GM23338 (cell line): ENCODE results near the gene B4GAT1. TPM values are rescaled to one million over a fixed set of nuclear protein-coding genes. Genes with fewer than 3 reads are reported as not detected.

Experiments used
- ATAC-seq: fragments of 200-7000 bp; cut with Tn5 transposase; 3 replicates; pipeline ENCODE4 v1.9.1; 2020
- DNase-seq: peaks from one replicate; pipeline ENCODE4 v3.0.0-alpha.2; 2015; ENCODE audit warnings: low spot score
- H2AFZ ChIP-seq: fragments of 200-600 bp; sonication (generic); 2 replicates; pipeline ENCODE4 v1.8.0; 2016; ENCODE audit warnings: antibody characterized with exemption, mild to moderate bottlenecking, moderate library complexity
- H3F3A ChIP-seq: fragments of 200-600 bp; sonication (generic); replicated peaks from 2 replicates; pipeline ENCODE4 v1.8.0; 2017; ENCODE audit warnings: antibody characterized with exemption, mixed run types, low read depth
- H3K27ac ChIP-seq: fragments of 200-600 bp; sonication (generic); 2 replicates; pipeline ENCODE4 v1.6.1; 2016; ENCODE audit warnings: low read depth
- H3K27me3 ChIP-seq: fragments of 200-600 bp; sonication (generic); 2 replicates; pipeline ENCODE4 v1.8.0; 2016; ENCODE audit warnings: mild to moderate bottlenecking, mixed run types, moderate library complexity; ENCODE audit not compliant: insufficient read depth
- H3K36me3 ChIP-seq: fragments of 200-600 bp; sonication (generic); 2 replicates; pipeline ENCODE4 v1.8.0; 2016; ENCODE audit warnings: mild to moderate bottlenecking; ENCODE audit not compliant: insufficient read depth
- H3K4me1 ChIP-seq: fragments of 200-600 bp; sonication (generic); 2 replicates; pipeline ENCODE4 v1.8.0; 2016; ENCODE audit warnings: mild to moderate bottlenecking, moderate library complexity; ENCODE audit not compliant: insufficient read depth
- H3K4me2 ChIP-seq: fragments of 200-600 bp; sonication (generic); 2 replicates; pipeline ENCODE4 v1.7.1; 2017; ENCODE audit warnings: mixed run types
- H3K4me3 ChIP-seq: fragments of 200-600 bp; sonication (generic); 2 replicates; pipeline ENCODE4 v1.6.1; 2016; ENCODE audit warnings: mixed run types
- H3K79me2 ChIP-seq: fragments of 200-600 bp; sonication (generic); replicated peaks from 2 replicates; pipeline ENCODE4 v1.8.0; 2017; ENCODE audit warnings: mild to moderate bottlenecking; ENCODE audit not compliant: insufficient read depth
- H3K9me2 ChIP-seq: fragments of 200-600 bp; sonication (generic); 2 replicates; pipeline ENCODE4 v1.8.0; 2017; ENCODE audit not compliant: insufficient read depth
- H4K20me1 ChIP-seq: fragments of 200-600 bp; sonication (generic); replicated peaks from 2 replicates; pipeline ENCODE4 v1.8.0; 2017; ENCODE audit warnings: mild to moderate bottlenecking; ENCODE audit not compliant: insufficient read depth
- H3K27ac Mint-ChIP-seq: 2 replicates; pipeline ENCODE4 v1.8.0; 2020; ENCODE audit warnings: inconsistent platforms, mild to moderate bottlenecking, moderate library complexity, mixed read lengths
- H3K27me3 Mint-ChIP-seq: 3 replicates; pipeline ENCODE4 v1.8.0; 2022; ENCODE audit warnings: low read depth, mild to moderate bottlenecking, moderate library complexity, mixed read lengths, inconsistent platforms; ENCODE audit not compliant: insufficient read depth, poor library complexity
- H3K36me3 Mint-ChIP-seq: 3 replicates; pipeline ENCODE4 v1.8.0; 2021; ENCODE audit warnings: low read depth, mild to moderate bottlenecking, inconsistent platforms, moderate library complexity, mixed read lengths
- H3K4me1 Mint-ChIP-seq: 3 replicates; pipeline ENCODE4 v1.8.0; 2020; ENCODE audit warnings: mild to moderate bottlenecking, inconsistent platforms, mixed read lengths
- H3K4me3 Mint-ChIP-seq: 3 replicates; pipeline ENCODE4 v1.8.0; 2021; ENCODE audit warnings: moderate library complexity, mild to moderate bottlenecking, inconsistent platforms, mixed read lengths
- H3K9me3 Mint-ChIP-seq: 3 replicates; pipeline ENCODE4 v1.8.0; 2020; ENCODE audit warnings: moderate library complexity, mild to moderate bottlenecking, inconsistent platforms, mixed read lengths
- CREB1 ChIP-seq: fragments of 250-450 bp; sonication (Bioruptor Pico); IDR thresholded peaks from 2 replicates; pipeline ENCODE4 v1.5.0; 2020; ENCODE audit warnings: low read depth, mild to moderate bottlenecking, moderate library complexity
- CTCF ChIP-seq, 2 experiments: fragments of 200-600 bp in 1 of 2; sonication (generic) in 1 of 2; conservative IDR thresholded peaks; 2 replicates each; pipeline versions ENCODE4 v1.5.1 to v1.6.1; 2016 to 2017; ENCODE audit warnings: antibody characterized with exemption in 2 of 2, low read depth in 2 of 2, mild to moderate bottlenecking in 2 of 2, moderate library complexity in 1 of 2
- EZH2 ChIP-seq: fragments of 200-600 bp; sonication (generic); IDR thresholded peaks from one replicate; pipeline ENCODE4 v1.8.0; 2017; ENCODE audit warnings: antibody characterized with exemption, mild to moderate bottlenecking, low read depth; ENCODE audit not compliant: unreplicated experiment
- EZH2phosphoT487 ChIP-seq: fragments of 200-600 bp; sonication (generic); IDR thresholded peaks from one replicate; pipeline ENCODE4 v1.8.1; 2018; ENCODE audit warnings: antibody characterized with exemption; ENCODE audit not compliant: unreplicated experiment
- JUNB ChIP-seq: IDR thresholded peaks from one replicate; pipeline ENCODE4 v1.6.1; 2016; ENCODE audit warnings: antibody characterized with exemption; ENCODE audit not compliant: unreplicated experiment
- NANOG ChIP-seq: IDR thresholded peaks from 2 replicates; pipeline ENCODE4 v1.6.1; 2016; ENCODE audit warnings: antibody characterized with exemption, borderline replicate concordance
- POLR2AphosphoS5 ChIP-seq: IDR thresholded peaks from 2 replicates; pipeline ENCODE4 v1.6.1; 2016; ENCODE audit warnings: antibody characterized with exemption, low read depth
- REST ChIP-seq: IDR thresholded peaks from one replicate; pipeline ENCODE4 v1.6.1; 2018; ENCODE audit warnings: antibody characterized with exemption; ENCODE audit not compliant: unreplicated experiment
- STAT1 ChIP-seq: IDR thresholded peaks from one replicate; pipeline ENCODE4 v1.6.1; 2016; ENCODE audit warnings: antibody characterized with exemption; ENCODE audit not compliant: unreplicated experiment
- ZNF114 ChIP-seq: fragments of 250-450 bp; sonication (Bioruptor Pico); IDR thresholded peaks from 2 replicates; pipeline ENCODE4 v1.5.0; 2020; ENCODE audit warnings: mild to moderate bottlenecking, moderate library complexity
- ZNF331 ChIP-seq: fragments of 250-450 bp; sonication (Bioruptor Pico); IDR thresholded peaks from 2 replicates; pipeline ENCODE4 v1.5.0; 2020; ENCODE audit warnings: low read depth, mild to moderate bottlenecking, moderate library complexity
- polyA plus RNA-seq: library from polyadenylated mRNA; unstranded; fragments of >200 nt; fragmentation: Nextera tagmentation; extraction: Ambion mirVana; gene quantifications from 2 replicates; pipeline ENCODE4 v1.2.1, GENCODE V29; 2016
- total RNA-seq: library from RNA; depleted of rRNA; stranded (reverse); fragments of >200 nt; shearing (Covaris generic); gene quantifications from 2 replicates; pipeline ENCODE4 v1.2.3, GENCODE V29; 2014
- TF ChIP-seq, protein P1 (sequence below): IDR thresholded peaks from 2 replicates; pipeline ENCODE4 v1.6.1; 2016; ENCODE audit warnings: antibody characterized with exemption

Gene B4GAT1
- total and polyA plus RNA-seq, 2 experiments from 2014 or later, result 23.5 to 41.9 TPM

GRCh38 chr11:66367561-66368312 lies 20.3 kb upstream of the B4GAT1 start:
- Mint-ChIP-seq H3K27me3 (peaks cover 31% of the 10 kb centered on the region), H3K4me3 (no peak overlapping the region; the same call in 2 of the 3 replicates), H3K27ac (no peak overlapping the region), H3K9me3 (no peaks in the 10 kb centered on the region), H3K36me3 (peaks cover 80% of the 10 kb centered on the region), H3K4me1 (peaks cover 23% of the 10 kb centered on the region)
- peaks cover 45% of the 10 kb centered on the region for H3F3A ChIP-seq
- H3K4me3 ChIP-seq, result no peak overlapping the region
- H3K36me3 ChIP-seq, result peaks cover 26% of the 10 kb centered on the region; the same call in 1 of the 2 replicates
- H3K4me2 ChIP-seq, result no peak overlapping the region
- no peak overlapping the region for H3K27ac ChIP-seq
- no peaks in the 10 kb centered on the region for H3K9me2 ChIP-seq
- H3K4me1 ChIP-seq, result peaks cover 13% of the 10 kb centered on the region
- H3K79me2 ChIP-seq, result peaks cover 23% of the 10 kb centered on the region
- H2AFZ ChIP-seq, result no peak overlapping the region
- H4K20me1 ChIP-seq, result peaks cover 21% of the 10 kb centered on the region; the same call in 1 of the 2 replicates
- DNase-seq (no peak), ATAC-seq (no peak)
- TF ChIP-seq JUNB (no peak), EZH2phosphoT487 (no peak), REST (no peak), ZNF331 (no peak), CTCF (conservative IDR thresholded peaks at IDR 0.05; ENCODE audit: low read depth in 2 of 2) (no peak), STAT1 (no peak), CREB1 (CRISPR knock-in tag) (no peak), NANOG (no peak), EZH2 (no peak), ZNF114 (CRISPR knock-in tag) (no peak), POLR2AphosphoS5 (no peak)
- TF ChIP-seq, protein P1, sequence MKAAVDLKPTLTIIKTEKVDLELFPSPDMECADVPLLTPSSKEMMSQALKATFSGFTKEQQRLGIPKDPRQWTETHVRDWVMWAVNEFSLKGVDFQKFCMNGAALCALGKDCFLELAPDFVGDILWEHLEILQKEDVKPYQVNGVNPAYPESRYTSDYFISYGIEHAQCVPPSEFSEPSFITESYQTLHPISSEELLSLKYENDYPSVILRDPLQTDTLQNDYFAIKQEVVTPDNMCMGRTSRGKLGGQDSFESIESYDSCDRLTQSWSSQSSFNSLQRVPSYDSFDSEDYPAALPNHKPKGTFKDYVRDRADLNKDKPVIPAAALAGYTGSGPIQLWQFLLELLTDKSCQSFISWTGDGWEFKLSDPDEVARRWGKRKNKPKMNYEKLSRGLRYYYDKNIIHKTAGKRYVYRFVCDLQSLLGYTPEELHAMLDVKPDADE, result no peak
- no peaks in the 10 kb centered on the region for H3K27me3 ChIP-seq
